Adrenal gland (tissue), 5 donors: ENCODE results near the gene TOR4A.

Experiments used
- POLR2A ChIP-seq, 2 donors: fragments of 450-650 bp; IDR thresholded peaks; one replicate each; pipeline ENCODE4 v1.6.1; 2017; ENCODE audit warnings: antibody characterized with exemption in 2 of 2, mild to moderate bottlenecking in 2 of 2, moderate library complexity in 1 of 2
- TF ChIP-seq, protein P1 (sequence below), 6 experiments: fragments of 450-650 bp in 4 of 6; fragments of 200-600 bp in 2 of 6; sonication (generic) in 1 of 6; IDR thresholded peaks; 1 replicate in 5 of 6; 2 replicates in 1 of 6; pipeline versions ENCODE4 v1.5.1 to v1.8.0; 2016 to 2021; ENCODE audit warnings: antibody characterized with exemption in 6 of 6, mild to moderate bottlenecking in 2 of 6, moderate library complexity in 1 of 6
- donor health status: DM: no; HTN: no; CAD: no.

GRCh38 chr9:137311171-137311985, 33.9 kb downstream of the TOR4A start:
- TF ChIP-seq, protein P1, sequence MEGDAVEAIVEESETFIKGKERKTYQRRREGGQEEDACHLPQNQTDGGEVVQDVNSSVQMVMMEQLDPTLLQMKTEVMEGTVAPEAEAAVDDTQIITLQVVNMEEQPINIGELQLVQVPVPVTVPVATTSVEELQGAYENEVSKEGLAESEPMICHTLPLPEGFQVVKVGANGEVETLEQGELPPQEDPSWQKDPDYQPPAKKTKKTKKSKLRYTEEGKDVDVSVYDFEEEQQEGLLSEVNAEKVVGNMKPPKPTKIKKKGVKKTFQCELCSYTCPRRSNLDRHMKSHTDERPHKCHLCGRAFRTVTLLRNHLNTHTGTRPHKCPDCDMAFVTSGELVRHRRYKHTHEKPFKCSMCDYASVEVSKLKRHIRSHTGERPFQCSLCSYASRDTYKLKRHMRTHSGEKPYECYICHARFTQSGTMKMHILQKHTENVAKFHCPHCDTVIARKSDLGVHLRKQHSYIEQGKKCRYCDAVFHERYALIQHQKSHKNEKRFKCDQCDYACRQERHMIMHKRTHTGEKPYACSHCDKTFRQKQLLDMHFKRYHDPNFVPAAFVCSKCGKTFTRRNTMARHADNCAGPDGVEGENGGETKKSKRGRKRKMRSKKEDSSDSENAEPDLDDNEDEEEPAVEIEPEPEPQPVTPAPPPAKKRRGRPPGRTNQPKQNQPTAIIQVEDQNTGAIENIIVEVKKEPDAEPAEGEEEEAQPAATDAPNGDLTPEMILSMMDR (IDR thresholded peaks at IDR 0.05): no peak
- no peak for TF ChIP-seq POLR2A (IDR thresholded peaks at IDR 0.05)
